Body of pancreas (tissue), 4 donors: ENCODE measurements around the gene CLDN7. TPM values are rescaled to one million over a fixed set of nuclear protein-coding genes. Genes with fewer than 3 reads are reported as not detected.
A peak's percentile ranks its signal among the peaks of the same experiment; 100 is the strongest.

Experiments used
- ATAC-seq: fragments of 150-250 bp; one replicate; pipeline ENCODE4 v1.9.1; 2016
- DNase-seq, 4 donors: peaks; one replicate each; pipeline ENCODE4 v3.0.0-alpha.2; 2019
- H3K27ac ChIP-seq, 4 donors: fragments of 200-600 bp; sonication (generic); 1 replicate in 3 of 4; 2 replicates in 1 of 4; pipeline versions ENCODE4 v1.5.1 to v1.6.1; 2016 to 2019; ENCODE audit warnings: mild to moderate bottlenecking in 1 of 4, mixed read lengths in 1 of 4, moderate library complexity in 1 of 4
- H3K27me3 ChIP-seq, 2 donors: fragments of 200-600 bp; sonication (generic); one replicate each; pipeline ENCODE4 v1.6.0; 2016; ENCODE audit warnings: mild to moderate bottlenecking in 1 of 2
- H3K36me3 ChIP-seq, 2 donors: fragments of 200-600 bp; sonication (generic); replicated peaks in 1 of 2; 2 replicates each; pipeline ENCODE4 v1.5.1; 2016; ENCODE audit warnings: low read depth in 2 of 2; ENCODE audit not compliant: insufficient read depth in 1 of 2
- H3K4me1 ChIP-seq: fragments of 200-600 bp; sonication (generic); one replicate; pipeline ENCODE4 v1.6.0; 2016
- H3K4me3 ChIP-seq, 2 donors: fragments of 200-600 bp; sonication (generic); 1 replicate in 1 of 2; 2 replicates in 1 of 2; pipeline ENCODE4 v1.5.1; 2016 to 2019
- H3K9me3 ChIP-seq, 3 donors: fragments of 200-600 bp; sonication (generic); 1 replicate in 2 of 3; 2 replicates in 1 of 3; pipeline ENCODE4 v1.5.1; 2016
- POLR2A ChIP-seq, 3 donors: fragments of 450-650 bp; IDR thresholded peaks; one replicate each; pipeline ENCODE4 v1.6.1; 2016; ENCODE audit warnings: antibody characterized with exemption in 3 of 3, mild to moderate bottlenecking in 2 of 3
- WGBS, 2 donors: methylation state at CpG; one replicate each; pipeline ENCODE4 v1.1.5; 2017; 5-methylcytosine and 5-hydroxymethylcytosine counted together
- intact Hi-C: fragments of 100-400 bp; cut with DNase I; formaldehyde crosslinking; loops from one replicate; pipeline ENCODE4 v1.15.1; 2023
- total RNA-seq, 2 donors: library from RNA; depleted of rRNA; stranded (reverse); fragments of >200 nt; gene quantifications; one replicate each; pipeline ENCODE4 v1.1.0, GENCODE V29; 2016
- TF ChIP-seq, protein P1 (sequence below), 7 experiments: fragments of 450-650 bp in 4 of 7; fragments of 200-600 bp in 3 of 7; sonication (generic) in 3 of 7; IDR thresholded peaks; one replicate each; pipeline ENCODE4 v1.5.1; 2016 to 2019; ENCODE audit warnings: antibody characterized with exemption in 7 of 7

Gene CLDN7
- total RNA-seq, 2 donors from 2014 or later: 72.9 to 92.3 TPM

DNA sequence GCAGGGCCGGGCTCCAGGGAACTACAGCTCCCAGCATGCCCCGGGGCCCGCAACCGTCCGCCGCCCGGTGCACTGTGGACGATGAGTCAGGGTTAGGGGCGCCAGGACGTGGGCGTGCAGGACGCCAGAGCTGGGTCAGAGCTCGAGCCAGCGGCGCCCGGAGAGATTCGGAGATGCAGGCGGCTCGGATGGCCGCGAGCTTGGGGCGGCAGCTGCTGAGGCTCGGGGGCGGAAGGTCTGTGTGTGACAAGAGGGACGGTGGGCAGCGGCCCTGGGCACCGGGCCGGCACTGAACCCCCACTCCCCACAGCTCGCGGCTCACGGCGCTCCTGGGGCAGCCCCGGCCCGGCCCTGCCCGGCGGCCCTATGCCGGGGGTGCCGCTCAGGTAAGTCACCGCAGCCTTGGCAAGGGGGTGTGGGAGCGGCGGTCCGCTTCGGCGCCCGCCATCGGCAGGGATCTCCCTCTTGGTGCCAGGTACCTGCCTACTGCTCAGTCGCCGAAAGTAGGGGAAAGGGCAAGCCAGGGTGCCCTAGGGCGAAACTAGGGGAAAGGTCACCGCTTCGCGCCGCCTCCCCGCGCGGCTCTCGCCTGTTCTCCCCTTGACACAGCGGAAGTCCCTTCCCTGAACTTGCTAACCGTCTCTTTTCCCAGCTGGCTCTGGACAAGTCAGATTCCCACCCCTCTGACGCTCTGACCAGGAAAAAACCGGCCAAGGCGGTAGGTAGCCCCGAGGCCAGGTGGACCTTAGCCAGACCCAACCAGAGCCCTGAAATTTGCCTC, 42.3 kb downstream of the CLDN7 start, which contains the start of the genes ACADVL and DLG4:
Gene ACADVL, plus strand, starts transcription at position 127 of the 781 bp plus-strand sequence. Its CDS starts 47 bp downstream, at position 174.
Gene DLG4, minus strand, starts transcription at position 25 of the 781 bp plus-strand sequence.
- WGBS, 2 donors: 0 to 1% methylated on average over 11 to 56 of the region's 63 CpGs
- DNase-seq (peak; percentile 89 to 95 (median 94)), ATAC-seq (peak; percentile 82)
- TF ChIP-seq, protein P1, sequence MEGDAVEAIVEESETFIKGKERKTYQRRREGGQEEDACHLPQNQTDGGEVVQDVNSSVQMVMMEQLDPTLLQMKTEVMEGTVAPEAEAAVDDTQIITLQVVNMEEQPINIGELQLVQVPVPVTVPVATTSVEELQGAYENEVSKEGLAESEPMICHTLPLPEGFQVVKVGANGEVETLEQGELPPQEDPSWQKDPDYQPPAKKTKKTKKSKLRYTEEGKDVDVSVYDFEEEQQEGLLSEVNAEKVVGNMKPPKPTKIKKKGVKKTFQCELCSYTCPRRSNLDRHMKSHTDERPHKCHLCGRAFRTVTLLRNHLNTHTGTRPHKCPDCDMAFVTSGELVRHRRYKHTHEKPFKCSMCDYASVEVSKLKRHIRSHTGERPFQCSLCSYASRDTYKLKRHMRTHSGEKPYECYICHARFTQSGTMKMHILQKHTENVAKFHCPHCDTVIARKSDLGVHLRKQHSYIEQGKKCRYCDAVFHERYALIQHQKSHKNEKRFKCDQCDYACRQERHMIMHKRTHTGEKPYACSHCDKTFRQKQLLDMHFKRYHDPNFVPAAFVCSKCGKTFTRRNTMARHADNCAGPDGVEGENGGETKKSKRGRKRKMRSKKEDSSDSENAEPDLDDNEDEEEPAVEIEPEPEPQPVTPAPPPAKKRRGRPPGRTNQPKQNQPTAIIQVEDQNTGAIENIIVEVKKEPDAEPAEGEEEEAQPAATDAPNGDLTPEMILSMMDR (IDR thresholded peaks at IDR 0.05): no peak
- peak; percentile 92 to 93 (median 93) for TF ChIP-seq POLR2A (IDR thresholded peaks at IDR 0.05)
- Histone ChIP-seq H3K4me1 (peaks cover 70% of the 10 kb centered on the region), H3K9me3 (no peaks in the 10 kb centered on the region), H3K27me3 (no peaks in the 10 kb centered on the region), H3K27ac (peak within 1 kb of the TSS; percentile 99 to 100 (median 100)), H3K4me3 (peak within 1 kb of the TSS; percentile 75 to 100), H3K36me3 (peaks cover 0 to 18% of the 10 kb centered on the region in 2 donors)
- intact Hi-C loops: no loop called here

DNA sequence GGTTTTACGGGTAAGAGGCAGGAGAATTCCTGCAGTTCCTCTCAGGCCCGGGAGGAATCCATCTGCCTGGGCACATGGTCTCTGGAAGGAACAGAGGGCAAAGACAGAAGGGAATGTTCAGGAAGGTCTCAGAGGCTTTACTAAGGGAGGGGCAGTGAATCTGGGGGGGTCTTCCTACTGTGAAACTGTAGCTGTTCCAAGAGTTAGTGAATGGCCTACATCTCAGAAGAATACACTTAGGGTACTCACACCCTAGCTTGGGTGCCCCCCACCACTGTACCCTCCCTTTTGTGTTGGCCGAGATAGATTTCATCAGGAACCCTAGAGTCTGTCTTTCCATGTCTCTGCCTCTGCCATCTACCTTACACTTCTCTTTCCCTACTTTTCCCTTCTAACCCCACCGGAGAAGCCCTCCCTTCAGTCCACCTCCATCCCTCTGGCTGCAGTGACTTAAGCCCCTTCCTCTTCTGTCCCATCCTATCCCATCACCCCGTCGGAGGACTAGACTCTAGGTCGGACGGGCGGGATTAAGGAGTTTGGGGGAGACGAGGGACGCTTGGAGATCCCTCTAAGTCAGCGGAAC, 43.0 kb downstream of the CLDN7 start:
- Histone ChIP-seq H3K36me3 (peaks cover 0 to 18% of the 10 kb centered on the region in 2 donors), H3K27me3 (no peaks in the 10 kb centered on the region), H3K4me3 (peak overlapping the region; percentile 75 to 100), H3K4me1 (peaks cover 76% of the 10 kb centered on the region), H3K27ac (peak overlapping the region; percentile 99 to 100 (median 100)), H3K9me3 (no peaks in the 10 kb centered on the region)
- no peak for ATAC-seq
- intact Hi-C loops: no loop called here
- 16 to 21% methylated on average over 12 of the region's 12 CpGs for WGBS, 2 donors
- TF ChIP-seq, protein P1 (IDR thresholded peaks at IDR 0.05): no peak
- no peak for TF ChIP-seq POLR2A (IDR thresholded peaks at IDR 0.05)
- DNase-seq: peak in 1 of 4 donors; percentile 12

DNA sequence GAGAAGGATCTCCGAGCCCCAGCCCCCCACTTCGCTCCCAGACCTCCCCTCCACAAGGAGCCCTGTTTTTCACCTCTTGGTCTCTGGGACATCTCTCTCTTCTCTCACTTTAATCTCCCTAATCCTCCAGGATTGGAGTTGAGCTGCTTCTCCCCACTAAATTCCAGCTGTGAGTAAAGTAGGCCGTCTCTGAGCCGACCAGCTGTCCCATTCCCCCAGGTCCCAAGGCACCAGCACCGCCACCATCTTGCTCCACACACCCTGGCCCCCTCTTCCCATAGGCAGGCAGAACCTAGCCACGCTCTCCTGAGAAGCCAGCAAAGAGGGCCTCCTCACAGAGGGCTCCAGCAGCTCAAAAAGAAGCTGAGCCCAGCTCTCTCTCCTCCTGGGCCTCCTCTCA, 43.5 kb downstream of the CLDN7 start:
- ATAC-seq (no peak), DNase-seq (no peak)
- intact Hi-C loops: no loop called here
- H3K27me3 ChIP-seq: no peaks in the 10 kb centered on the region
- H3K36me3 ChIP-seq: peaks cover 0 to 12% of the 10 kb centered on the region in 2 donors
- no peak for TF ChIP-seq POLR2A (IDR thresholded peaks at IDR 0.05)
- no peaks in the 10 kb centered on the region for H3K9me3 ChIP-seq
- 55 to 69% methylated on average over 5 to 6 of the region's 6 CpGs for WGBS, 2 donors
- peaks cover 77% of the 10 kb centered on the region for H3K4me1 ChIP-seq
- no peak overlapping the region for H3K4me3 ChIP-seq
- peak overlapping the region in 2 of 4 donors; percentile 99 to 100 for H3K27ac ChIP-seq

- peaks cover 0 to 7% of the 10 kb centered on the region in 2 donors for H3K36me3 ChIP-seq
- H3K4me1 ChIP-seq: peaks cover 74% of the 10 kb centered on the region
- no peaks in the 10 kb centered on the region for H3K27me3 ChIP-seq
- no peaks in the 10 kb centered on the region for H3K9me3 ChIP-seq
- TF ChIP-seq POLR2A (IDR thresholded peaks at IDR 0.05): no peak
- TF ChIP-seq, protein P1 (IDR thresholded peaks at IDR 0.05): no peak
- DNase-seq (no peak), ATAC-seq (no peak)
- WGBS, 2 donors: 63 to 73% methylated on average over 2 to 5 of the region's 6 CpGs
- intact Hi-C loops: no loop called here
- no peak overlapping the region for H3K4me3 ChIP-seq
- H3K27ac ChIP-seq: no peak overlapping the region
Observed at GRCh38 chr17:7218166-7218565, 44.1 kb downstream of the CLDN7 start.
